NB4 (cell line): ENCODE data around the gene CTDSP1.
A peak's percentile ranks its signal among the peaks of the same experiment; 100 is the strongest.

Source experiments
- DNase-seq: peaks from one replicate; pipeline ENCODE4 v3.0.0; 2010; ENCODE audit warnings: low read depth
- H3K4me3 ChIP-seq: one replicate; pipeline ENCODE4 v1.5.1; 2011; ENCODE audit warnings: mild to moderate bottlenecking, low read depth, low read length, moderate library complexity
- CTCF ChIP-seq: IDR thresholded peaks from one replicate; pipeline ENCODE4 v1.5.1; 2012; ENCODE audit warnings: low read depth, low read length
- MYC ChIP-seq: IDR thresholded peaks from 2 replicates; pipeline ENCODE4 v1.6.1; 2011; ENCODE audit warnings: low read depth, low read length
- POLR2A ChIP-seq: IDR thresholded peaks from 2 replicates; pipeline ENCODE4 v1.6.1; 2011; ENCODE audit warnings: mild to moderate bottlenecking; ENCODE audit not compliant: insufficient read length; ENCODE audit errors: extremely low read depth
- TF ChIP-seq, protein P1 (sequence below): IDR thresholded peaks from 2 replicates; pipeline ENCODE4 v1.6.1; 2011; ENCODE audit warnings: low read depth, low read length

Gene CTDSP1

DNA sequence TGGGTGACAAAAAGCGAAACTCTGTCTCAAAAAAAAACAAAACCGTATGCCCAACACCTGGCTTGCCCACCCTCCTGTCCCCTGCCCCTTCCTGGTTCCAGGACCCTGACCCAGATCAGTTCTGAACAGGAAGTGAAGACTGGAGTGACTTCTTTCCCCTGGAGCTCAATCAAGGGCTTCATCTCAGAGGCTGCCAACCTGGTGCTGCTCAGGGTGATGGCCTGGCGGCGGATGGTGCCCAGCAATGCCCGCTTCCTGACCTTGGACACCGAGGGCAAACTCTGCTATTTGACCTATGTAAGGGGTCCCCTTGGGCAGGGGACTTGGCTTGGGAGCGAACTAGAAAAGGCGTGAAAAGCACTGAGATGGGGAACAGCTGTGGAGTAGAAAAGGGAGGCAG, 37.1 kb upstream of the CTDSP1 start:
- no peak for DNase-seq
- no peak for TF ChIP-seq MYC
- TF ChIP-seq CTCF = no peak
- TF ChIP-seq POLR2A = no peak
- TF ChIP-seq, protein P1, sequence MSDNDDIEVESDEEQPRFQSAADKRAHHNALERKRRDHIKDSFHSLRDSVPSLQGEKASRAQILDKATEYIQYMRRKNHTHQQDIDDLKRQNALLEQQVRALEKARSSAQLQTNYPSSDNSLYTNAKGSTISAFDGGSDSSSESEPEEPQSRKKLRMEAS = no peak
- H3K4me3 ChIP-seq = no peak overlapping the region

DNA sequence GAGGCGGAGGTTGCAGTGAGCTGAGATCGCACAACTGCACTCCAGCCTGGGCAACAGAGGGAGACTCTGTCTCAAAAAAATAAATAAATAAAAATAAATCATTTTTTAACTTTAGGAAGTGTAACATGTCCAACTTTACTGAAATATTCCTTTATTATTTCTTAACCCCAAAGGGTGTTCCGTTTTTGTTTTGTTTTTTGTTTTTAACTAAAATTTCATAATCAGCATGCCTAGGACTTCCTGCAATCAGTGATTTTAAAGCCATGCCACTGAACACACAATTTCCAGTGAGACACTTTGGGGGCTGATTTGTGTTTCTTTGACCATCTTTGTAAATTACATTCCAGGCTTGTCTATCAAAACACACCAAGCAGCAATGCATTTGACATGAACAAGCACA, 35.9 kb upstream of the CTDSP1 start:
- TF ChIP-seq CTCF (no peak), POLR2A (no peak), MYC (no peak)
- TF ChIP-seq, protein P1 = no peak
- no peak overlapping the region for H3K4me3 ChIP-seq
- DNase-seq = no peak

GRCh38 chr2:218364196-218364595, 35.5 kb upstream of the CTDSP1 start:
- TF ChIP-seq POLR2A (no peak), MYC (no peak), CTCF (no peak)
- TF ChIP-seq, protein P1 = no peak
- H3K4me3 ChIP-seq = no peak overlapping the region
- no peak for DNase-seq

DNA sequence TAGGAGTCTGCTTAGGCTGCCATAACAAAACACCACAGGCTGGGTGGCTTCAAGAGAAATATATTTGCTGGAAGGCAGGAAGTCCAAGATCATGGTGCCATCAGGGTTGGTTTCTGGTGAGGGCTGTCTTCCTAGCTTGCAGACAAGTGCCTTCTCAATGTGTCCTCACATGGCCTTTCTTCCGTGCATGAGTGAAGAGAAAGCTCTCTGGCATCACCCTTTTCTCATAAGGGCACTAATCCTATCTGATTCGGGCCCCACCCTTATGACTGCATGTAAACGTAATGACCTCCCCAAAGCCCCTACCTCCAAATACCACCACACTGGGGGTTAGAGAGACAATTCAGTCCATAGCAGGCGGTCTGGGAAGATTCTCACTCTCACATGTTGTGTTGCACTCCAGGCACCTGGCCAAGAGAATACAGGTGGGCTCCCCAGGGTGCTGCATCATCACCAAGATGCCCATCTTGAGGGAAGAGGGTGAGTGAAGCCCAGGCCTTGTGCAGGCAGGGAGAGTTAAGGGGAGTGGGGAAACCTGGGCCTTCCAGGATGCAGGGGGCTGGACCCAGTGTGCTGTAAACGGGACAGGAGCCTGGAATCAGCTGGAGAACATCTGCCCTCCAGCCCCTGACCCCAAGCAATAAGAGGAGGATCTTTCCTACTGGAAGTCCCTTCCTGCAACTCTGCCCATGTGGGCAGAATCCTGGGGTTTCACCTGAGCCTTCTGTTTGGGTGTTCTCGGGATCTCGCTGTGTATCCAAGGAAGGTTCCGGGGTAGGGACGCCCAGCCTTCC, 32.9 kb upstream of the CTDSP1 start:
- DNase-seq = peak; percentile 43
- H3K4me3 ChIP-seq = peak overlapping the region; percentile 84
- TF ChIP-seq MYC = no peak
- TF ChIP-seq, protein P1 = no peak

DNA sequence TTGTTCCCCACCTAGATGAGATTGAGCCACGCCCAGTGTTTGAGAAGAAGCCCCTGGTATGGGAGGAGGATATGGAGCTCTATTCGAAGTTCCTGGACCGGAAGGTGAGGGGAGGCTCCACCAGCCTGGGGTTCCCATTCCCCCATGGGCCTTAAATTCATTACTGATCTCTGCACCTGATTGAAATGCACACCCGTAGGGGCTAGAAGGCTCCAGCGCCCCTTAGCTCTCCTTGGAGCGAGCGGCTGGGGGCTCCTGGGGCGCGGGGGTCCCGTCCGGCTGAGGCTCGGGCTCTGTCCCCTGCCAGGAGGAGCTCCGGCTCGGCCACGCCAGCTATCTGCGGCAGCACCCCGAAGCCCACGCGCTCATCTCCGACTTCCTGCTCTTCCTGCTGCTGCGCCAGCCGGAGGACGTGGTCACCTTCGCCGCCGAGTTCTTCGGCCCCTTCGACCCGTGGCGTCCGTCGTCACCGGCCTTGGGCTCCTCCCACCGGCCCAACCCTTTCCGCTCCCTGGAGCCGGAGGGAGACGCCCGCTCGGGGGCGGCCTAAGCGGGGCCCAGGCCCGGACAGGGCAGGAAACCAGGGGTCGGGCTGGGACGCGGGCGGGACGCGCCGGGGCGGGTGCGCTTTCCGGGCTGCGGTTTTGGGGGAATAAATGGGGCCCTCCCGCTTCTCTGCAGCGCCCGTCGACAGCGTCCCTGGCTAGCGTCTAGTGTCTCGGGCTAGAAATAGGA, 32.1 kb upstream of the CTDSP1 start:
- peak overlapping the region; percentile 84 for H3K4me3 ChIP-seq
- peak; percentile 99 for DNase-seq
- TF ChIP-seq MYC = peak; percentile 87
- TF ChIP-seq CTCF = no peak
- TF ChIP-seq, protein P1 = peak; percentile 72
- TF ChIP-seq POLR2A = peak; percentile 88

- H3K4me3 ChIP-seq = peak overlapping the region; percentile 84
- DNase-seq = no peak
- TF ChIP-seq CTCF (no peak), POLR2A (no peak), MYC (no peak)
- TF ChIP-seq, protein P1 = no peak
Measured at GRCh38 chr2:218368150-218368528, 31.5 kb upstream of the CTDSP1 start.
